ENCODE results near the gene THAP3.
A peak's percentile ranks its signal among the peaks of the same experiment; 100 is the strongest.
"Not testable (repeated sequence)": the region's sequence is repeated elsewhere in the genome, so short reads cannot be mapped to it uniquely, and the experiment has no call there.

The THAP3 gene

DNA sequence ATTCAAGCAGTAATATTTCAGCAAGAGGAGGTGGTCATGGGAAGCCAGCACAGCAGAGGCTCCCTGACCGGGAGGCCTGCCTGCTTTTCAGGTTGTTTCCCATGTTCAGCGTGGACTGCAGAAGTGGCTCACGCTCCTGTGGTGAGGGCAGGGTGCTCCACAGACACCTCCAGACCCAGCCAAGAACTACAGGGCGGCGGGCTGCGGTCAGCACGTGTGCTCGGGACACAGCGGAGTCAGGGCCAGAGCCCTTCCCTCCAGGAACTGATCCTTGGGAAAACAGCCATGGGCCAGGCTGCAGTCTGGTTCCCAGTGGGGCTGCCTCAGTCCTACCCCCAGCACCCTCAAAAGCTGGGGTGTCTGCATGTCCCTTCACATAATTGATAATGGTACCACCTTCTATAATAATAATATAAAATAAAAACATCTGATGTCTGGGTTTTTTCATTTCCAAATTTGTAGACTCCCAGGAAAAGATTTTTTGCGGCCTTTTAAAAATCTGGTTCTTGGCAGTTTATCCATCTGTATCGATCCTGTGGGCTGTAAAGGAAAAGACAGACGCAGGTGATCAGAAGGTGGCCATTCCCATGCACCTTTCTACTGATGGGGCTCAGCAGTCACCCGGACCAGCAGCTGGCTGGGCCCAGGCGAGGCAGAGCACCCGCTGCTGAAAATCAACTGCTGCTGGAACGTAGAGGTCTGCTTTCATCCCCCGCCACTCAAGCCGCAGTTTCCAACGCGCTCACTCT lies 10.7 kb downstream of the THAP3 start:
- no peak for DNase-seq (ENCODE audit: low spot score)

DNA sequence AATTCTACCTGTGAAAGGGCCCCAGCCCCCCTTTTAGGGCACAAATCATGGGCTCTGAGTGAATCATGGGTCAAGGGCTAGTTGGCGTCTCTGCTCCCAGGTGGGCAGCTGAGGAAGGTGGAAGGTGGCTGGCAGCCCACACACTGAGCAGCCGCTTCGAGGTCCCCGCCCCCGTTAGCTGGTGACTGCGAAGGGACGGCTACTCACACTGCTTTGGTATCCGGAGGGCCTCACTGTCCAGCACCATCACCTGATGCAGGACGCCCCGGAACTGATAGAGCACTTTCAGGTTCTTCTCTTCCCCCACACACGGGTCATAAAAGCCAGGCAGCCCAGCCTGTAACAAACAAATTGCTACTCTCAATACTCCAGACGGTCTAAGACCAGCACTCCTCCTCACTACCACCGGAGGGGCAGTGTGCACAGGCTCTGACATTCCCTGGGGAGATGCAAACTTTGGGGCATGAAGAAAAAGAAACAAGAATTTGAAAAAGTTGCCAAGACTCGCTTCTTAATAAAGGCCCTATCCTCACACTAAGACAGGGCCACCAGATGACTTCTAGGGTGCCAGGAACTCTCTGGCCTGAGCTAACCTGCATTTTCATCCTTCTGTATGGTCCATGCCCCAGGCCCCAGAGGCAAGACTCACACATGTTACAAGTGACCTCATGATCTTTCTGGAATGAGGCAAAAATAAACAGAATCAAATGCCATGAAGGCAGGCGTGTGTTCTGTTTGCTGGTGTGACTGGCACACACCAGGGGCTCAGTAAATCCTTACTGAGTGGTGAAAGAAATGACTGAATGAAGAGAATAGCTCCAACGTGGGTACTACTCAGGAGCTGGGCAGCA lies 11.5 kb downstream of the THAP3 start:
- DNase-seq (ENCODE audit: low spot score), result no peak

DNA sequence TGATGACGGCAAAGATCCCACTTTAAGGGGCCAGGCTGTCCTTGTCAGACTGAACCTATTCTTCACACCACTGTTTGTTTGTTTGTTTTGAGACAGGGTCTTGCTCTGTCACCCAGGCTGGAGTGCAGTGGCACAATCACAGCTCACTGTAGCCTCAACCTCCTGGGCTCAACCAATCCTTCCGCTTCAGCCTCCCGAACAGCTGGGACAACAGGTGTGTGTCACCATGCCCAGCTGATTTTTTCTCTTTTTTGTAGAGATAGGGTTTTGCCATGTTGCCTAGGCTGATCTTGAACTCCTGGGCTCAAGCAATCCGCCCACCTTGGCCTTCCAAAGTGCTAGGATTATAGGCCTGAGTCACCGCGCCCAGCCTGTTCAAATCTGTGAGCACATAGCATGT lies 12.1 kb downstream of the THAP3 start:
- not testable (repeated sequence) for DNase-seq (ENCODE audit: low spot score)

- DNase-seq (ENCODE audit: low spot score), result no peak
Observed at GRCh38 chr1:6637770-6638169, 13.1 kb downstream of the THAP3 start.

GRCh38 chr1:6638226-6638625 lies 13.6 kb downstream of the THAP3 start:
- DNase-seq (ENCODE audit: low spot score), result no peak

DNA sequence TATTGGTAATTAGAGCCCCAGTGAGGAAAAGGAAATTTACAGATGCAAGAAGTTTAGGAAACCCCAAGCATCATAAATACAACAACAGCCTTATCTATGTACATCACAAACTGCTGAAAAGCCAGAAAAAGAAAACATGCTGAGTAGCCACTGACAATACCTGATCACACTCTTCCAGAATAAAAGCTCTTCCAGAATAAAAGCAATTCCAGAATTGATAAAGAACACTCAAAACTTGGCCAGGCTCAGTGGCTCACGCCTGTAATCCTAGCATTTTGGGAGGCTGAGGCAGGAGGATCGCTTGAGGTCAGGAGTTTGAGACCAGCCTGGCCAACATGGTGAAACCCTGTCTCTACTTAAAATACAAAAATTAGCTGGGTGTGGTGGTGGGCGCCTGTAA lies 16.2 kb downstream of the THAP3 start:
- DNase-seq (ENCODE audit: low spot score), result not testable (repeated sequence)

DNA sequence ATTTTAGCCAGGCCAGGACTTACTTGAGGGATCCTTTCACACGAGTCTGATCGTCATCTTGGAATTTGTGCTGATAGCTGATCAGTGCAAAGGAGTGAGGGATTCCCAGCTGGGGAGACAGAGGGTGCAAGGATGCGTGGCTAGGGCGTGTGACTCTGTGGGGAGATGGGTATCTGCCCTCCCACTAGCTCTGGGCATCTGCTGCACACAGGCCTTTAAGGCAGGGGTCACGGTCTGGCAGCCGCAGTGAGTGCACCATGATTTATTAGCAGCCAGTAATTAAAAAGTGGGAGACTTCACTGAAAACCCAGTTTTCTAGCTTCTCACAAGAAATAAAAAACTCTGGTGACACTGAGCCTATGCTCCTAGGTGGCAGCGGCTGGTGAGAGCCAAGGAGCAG lies 20.4 kb downstream of the THAP3 start:
- DNase-seq (ENCODE audit: low spot score), result no peak

DNA sequence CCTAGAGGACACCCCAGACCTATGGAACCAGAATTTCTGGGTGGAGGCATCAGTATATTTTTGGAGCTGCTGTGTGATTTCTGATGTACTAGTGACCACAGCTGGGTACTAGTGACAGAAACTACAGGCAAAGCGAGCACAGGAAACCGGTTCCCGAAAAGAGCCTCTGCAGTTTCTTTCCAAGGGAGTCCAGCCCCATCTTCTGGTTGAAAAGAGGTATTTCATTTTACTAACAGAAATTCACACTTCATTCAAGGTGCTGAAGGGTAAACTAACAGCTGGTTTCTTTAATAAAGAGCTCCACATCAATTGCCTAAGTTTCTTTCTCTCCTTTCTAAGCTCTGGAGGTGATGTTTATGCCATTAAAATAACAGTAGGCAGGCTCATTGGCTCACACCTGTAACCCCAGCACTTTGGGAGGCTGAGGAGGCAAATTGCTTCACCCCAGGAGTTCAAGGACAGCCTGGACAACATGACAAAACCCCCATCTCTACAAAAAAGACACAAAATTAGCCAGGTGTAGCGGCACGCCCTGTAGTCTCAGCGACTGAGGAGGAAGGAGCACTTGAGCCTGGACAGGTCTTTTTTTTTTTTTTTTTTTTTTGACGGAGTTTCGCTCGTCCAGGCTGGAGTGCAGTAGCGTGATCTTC lies 22.0 kb downstream of the THAP3 start:
- DNase-seq (ENCODE audit: low spot score), result peak; percentile 49

- no peak for DNase-seq (ENCODE audit: low spot score)
Observed at GRCh38 chr1:6648556-6648955, 23.9 kb downstream of the THAP3 start.

- no peak for DNase-seq (ENCODE audit: low spot score)
Observed at GRCh38 chr1:6651909-6652308, 27.2 kb downstream of the THAP3 start.

DNA sequence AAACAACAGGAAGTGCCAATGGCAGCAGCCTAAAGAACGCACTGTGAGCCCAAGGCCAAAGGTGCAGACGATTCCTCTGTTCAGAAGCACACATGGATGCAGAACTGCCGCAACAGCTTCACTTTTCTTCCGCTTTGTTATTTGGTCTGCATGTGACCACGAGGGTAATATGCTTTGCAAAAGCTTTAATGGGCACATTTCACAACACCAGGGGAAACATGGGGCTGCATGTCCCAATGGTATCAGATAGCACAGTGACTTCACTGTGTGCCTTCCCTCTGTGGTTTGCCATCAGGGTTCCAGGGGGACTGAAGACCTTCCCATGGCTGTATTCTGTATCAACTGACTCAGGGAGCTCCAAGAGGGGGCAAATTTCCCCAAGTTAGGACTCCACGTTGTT lies 28.3 kb downstream of the THAP3 start:
- DNase-seq (ENCODE audit: low spot score), result no peak

DNA sequence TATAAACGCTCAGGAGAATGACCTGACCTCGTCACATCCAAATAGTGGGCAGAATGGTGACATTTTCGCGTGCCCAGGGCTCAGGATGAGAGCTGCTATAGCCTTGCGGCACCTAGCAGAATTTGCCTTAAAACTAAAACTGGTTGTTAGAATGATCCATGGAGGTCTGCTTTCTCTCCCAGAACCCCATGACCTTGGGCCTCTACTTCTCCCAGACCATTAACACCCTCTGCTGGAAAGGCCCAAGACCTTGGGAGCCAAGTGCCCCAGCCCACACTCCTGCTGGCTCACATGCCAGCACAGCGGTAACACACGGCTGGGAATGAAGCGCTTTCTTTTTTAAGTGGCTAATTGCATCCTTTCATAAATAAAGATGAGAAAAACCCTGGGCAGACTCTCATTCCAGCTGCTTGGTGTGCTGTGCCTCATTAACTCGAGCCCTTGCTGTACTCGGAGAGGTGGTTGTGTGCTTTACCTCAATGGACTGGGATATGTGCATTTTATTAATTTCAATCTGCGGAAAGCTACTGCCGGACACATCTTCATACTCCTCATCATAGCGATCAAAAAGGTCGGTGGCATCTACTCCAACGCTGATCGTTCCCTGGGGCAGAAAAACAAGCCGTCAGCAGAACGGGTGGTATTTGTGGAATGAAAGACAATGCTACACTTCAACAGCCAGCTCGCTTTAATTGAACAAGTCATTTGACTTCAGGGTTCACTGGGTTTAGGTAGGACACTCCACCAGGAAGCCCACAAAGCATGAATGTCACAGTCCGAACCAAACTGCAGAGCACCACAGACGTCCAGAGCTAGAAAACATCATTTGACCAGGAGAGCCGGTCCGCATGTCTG lies 29.0 kb downstream of the THAP3 start:
- DNase-seq (ENCODE audit: low spot score), result no peak

- no peak for DNase-seq (ENCODE audit: low spot score)
Observed at GRCh38 chr1:6657138-6657537, 32.5 kb downstream of the THAP3 start.

DNA sequence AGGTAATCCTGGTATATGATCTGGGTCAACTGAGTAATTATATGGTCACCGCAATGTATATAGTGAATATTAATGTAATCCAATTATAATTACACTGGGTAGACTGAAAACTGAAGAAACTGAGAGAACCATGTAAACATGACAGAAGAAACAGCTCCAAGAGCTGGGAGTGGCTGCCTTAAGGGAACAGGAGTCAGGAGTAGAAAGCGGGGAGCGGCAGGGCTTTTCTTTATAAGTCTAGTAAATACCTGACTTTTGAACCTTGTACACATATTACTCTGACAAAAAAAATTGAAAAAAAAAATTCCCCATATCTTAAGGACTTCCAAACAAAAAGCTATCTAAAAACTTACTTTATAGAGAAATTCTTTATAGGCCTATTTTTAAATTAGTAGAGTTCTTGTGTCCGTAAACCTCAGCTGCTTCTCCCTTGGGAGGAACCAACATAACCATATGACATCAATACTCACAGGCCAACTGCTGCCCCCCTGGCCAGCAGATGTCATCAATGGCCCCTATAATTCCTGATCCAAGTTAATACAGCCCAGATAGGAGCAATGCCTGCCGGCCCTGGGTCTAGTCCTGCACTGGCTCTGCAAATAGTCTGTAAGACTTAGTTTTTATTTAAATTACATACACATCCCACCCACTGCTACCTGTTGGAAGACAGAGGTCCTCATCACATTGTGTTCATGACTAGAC lies 33.8 kb downstream of the THAP3 start:
- DNase-seq (ENCODE audit: low spot score), result no peak

- no peak for DNase-seq (ENCODE audit: low spot score)
Observed at GRCh38 chr1:6660415-6661049, 35.9 kb downstream of the THAP3 start.

DNA sequence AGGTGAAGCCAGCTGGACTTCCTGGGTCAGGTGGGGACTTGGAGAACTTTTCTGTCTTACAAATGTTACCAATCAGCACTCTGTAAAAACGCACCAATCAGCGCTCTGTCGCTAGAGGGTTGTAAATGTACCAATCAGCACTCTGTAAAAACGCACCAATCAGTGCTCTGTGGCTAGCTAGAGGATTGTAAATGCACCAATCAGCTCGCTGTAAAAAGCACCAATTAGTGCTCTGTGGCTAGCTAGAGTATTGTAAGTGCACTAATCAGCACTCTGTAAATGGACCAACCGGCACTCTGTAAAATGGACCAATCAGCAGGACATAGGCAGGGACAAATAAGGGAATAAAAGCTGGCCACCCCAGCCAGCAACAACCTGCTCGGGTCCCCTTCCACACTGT lies 37.8 kb downstream of the THAP3 start:
- DNase-seq (ENCODE audit: low spot score), result not testable (repeated sequence)

DNA sequence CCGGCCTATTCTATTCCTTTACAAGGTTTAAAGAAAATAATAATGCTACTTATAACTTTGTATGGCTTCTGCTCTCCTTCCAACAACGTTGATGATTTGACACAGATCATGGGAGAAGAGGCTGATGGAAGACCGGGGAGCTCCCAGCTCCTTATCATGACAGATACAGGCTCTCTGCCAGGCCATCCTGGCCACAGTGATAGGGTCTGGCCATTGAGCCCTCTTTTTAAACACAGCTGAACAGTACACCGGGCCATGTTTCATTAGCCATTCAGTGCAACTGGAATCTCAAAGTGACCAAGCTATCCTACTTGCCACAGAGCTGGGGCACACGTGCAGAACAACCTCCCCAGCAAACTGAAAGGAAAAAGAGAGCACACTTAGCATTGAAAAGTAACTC lies 42.0 kb downstream of the THAP3 start:
- DNase-seq (ENCODE audit: low spot score), result no peak

GRCh38 chr1:6667139-6667538 lies 42.5 kb downstream of the THAP3 start:
- DNase-seq (ENCODE audit: low spot score), result no peak

GRCh38 chr1:6668503-6668902 lies 43.8 kb downstream of the THAP3 start:
- no peak for DNase-seq (ENCODE audit: low spot score)

GRCh38 chr1:6672558-6672957 lies 47.9 kb downstream of the THAP3 start:
- no peak for DNase-seq (ENCODE audit: low spot score)
